Fibroblast of peridontal ligament (primary cell): ENCODE measurements around the gene MPHOSPH8.
A peak's percentile ranks its signal among the peaks of the same experiment; 100 is the strongest.
"Not testable (repeated sequence)": the region's sequence is repeated elsewhere in the genome, so short reads cannot be mapped to it uniquely, and the experiment has no call there.

Experiments
- DNase-seq: peaks from one replicate; pipeline ENCODE4 v3.0.0-alpha.2; 2010; ENCODE audit errors: extremely low read depth

MPHOSPH8 gene

GRCh38 chr13:19680751-19681150 is 47.3 kb downstream of the MPHOSPH8 start:
- peak; percentile 47 for DNase-seq

DNA sequence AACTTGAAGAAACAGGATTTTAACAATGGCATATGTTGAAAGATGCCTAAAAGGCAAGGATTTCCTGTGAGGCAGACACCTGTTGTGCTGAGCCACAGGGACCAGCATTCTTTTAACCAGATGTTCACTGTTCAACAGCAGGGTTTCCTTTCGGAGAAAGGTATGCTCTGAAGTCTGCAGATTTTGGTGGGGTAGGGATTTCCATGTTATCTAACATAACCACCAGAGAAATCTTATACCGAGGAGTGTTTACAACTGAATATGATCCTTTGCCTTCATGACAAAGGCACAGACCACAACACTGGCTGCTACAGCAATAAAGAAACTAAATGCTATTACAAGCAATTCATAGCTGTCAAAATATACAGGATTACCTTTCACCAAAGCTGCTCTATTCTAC is 48.1 kb downstream of the MPHOSPH8 start:
- DNase-seq = peak; percentile 19

DNA sequence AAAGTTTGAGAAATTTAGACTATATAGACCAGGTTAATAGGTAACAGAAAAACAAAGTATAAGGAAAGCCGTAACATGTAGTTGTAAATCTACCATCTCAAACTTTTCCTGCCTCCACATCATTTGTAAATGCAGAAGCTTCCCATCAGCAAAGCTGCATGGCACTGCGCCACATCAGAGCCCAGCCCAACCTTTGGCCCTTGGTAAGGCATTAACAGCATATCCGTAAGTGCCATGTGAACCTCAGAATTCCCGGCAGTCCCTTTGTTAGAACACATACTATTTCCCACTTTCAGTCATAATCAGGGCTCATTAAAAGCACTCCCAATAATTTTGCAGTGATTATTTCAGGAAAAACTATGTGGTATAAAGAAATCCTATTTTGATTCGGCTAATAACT is 51.6 kb downstream of the MPHOSPH8 start:
- DNase-seq = no peak

DNA sequence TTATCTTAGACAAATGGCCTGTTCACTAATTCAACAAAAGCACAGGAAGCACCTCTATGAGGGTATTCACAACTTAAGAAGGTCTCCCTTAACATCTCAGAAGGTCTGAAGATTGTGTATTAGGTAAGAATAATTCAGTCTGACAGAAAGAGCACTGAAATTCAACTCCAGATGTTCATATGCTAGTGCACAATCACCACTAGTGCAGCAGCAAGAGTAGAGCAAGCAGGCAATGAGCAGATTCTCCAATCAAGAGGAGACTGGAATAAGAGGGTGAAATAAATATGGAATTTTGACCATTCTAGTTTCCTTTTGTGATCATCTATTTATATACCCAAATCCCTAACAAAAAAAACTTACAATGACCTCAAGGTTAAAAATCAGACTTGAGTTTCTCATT is 52.0 kb downstream of the MPHOSPH8 start:
- no peak for DNase-seq

GRCh38 chr13:19691447-19691846 is 58.0 kb downstream of the MPHOSPH8 start:
- not testable (repeated sequence) for DNase-seq

GRCh38 chr13:19695428-19695827 is 62.0 kb downstream of the MPHOSPH8 start:
- no peak for DNase-seq

DNA sequence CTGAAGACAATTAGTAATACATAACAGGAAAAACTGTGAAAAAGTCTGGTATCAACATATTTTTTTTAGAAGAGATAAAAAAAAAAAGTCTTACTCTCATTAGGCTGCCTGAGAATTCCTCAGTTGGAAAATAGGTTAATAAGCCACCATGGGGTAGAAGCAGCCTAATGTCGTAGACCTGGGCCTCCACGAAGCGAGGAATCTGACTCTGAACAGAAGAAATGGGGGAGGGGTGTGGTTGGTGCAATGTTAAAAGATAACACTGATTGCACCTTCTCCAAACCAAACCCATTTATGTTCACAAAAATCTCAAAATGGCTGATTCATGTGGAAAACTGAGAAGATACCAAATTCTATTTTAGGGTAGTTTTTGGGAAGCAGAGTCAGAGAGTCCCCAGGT is 62.4 kb downstream of the MPHOSPH8 start:
- DNase-seq = no peak

DNA sequence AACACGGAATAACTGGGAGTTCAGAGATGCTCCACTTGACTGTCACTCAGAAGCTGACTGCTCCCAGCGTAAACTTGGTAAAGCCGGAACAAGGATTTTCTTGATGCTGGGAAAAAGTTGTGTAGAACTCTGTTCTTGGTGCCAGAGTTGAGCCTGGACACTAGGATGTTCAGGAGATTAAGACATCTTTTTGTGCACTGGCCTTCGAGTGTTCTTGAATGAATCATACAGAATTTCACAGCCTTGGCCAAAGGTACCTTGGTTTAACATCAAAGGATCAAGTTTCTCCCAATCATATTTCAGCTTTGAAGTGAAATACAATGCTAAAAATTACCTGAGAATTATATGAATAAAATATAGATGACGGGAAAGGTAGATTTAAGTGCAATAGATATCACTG is 67.5 kb downstream of the MPHOSPH8 start:
- not testable (repeated sequence) for DNase-seq

GRCh38 chr13:19701619-19702018 is 68.2 kb downstream of the MPHOSPH8 start:
- DNase-seq = not testable (repeated sequence)

DNA sequence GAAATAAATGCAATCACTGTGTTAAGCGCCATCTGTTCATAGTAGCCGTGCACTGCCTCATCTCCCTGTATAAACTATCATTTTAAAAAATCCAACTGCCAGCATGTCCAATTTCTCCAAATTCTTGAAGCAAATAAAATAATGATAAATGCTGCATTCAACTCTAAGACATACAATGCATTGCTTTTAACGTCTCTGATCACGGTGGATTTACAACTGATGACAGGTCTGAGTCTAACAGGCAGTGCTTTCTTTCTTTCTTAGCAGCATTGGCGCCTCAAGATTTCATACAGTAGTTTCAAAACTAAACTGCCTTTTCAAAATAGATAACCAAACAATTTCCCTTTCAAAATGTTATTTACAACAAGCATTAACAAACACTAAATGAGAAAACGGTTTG is 70.8 kb downstream of the MPHOSPH8 start:
- not testable (repeated sequence) for DNase-seq

DNA sequence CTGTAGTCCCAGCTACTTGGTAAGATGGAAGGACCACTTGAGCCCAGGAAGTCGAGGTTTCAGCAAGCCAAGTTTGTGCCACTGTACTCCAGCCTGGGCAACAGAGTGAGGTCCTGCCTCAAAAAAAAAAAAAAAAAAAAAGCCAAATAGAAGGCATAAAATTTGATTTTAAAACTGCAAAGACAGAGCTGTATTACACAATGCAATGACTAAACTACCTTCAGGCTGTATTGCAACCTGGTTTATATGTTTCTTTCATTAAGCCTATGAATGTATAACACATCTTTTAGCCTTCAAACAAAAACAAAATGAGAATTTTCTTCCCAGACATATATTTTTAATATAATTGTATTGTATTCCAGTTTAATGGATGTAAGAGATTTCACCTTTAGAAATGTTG is 75.6 kb downstream of the MPHOSPH8 start:
- not testable (repeated sequence) for DNase-seq

DNA sequence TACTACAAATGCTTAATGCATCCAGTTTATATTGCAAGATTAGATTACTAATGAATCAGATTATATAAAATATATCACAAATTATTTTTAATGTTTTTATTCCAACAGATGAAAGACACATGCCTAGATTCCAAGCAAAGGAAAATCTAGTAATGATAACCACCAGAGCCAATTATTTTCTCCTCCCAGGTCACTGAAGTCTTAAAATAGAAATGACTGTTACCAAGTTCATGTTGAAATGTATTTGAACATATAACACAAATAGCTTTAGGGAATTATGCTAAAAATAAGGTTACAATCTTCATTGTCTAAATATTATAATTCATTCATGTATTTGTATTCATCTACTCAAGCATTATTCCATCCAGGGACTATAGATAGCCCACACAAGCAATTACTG is 76.3 kb downstream of the MPHOSPH8 start:
- not testable (repeated sequence) for DNase-seq

DNA sequence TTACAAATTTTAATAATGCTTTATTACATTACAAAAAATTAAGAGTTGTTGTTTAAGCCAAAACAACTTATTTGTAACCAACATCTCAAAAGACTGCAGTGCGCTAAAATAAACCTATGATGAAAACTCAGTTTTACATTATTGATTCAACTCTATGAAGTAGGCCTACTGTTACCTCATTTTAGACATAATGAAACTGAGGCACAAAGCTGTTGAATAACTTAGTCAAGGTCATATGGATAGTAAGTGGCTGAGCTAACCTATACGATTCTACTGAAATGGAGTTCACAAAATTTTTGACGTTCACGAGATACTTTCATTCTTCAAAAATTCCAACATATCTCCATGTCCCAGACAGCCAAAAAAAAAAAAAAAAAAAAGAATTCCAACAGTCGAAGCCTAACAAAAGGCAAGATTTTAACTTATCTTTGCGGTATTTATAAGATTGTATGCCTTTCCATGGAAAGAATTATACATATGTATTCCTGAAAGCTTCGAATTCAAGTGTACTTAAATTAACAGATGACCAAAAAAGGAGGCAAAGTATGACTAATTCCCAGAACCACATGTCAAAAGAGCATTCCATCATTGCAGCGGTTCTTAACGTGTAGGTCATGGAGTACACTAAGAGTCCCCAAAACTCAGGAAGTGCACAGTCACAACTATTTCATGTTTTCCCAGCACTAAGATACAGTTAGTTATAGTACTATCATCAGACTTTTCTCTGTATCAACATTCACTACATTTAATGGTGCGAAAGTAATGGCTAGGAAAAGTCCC is 79.9 kb downstream of the MPHOSPH8 start:
- DNase-seq = peak; percentile 47

- no peak for DNase-seq
These were observed 86.6 kb downstream of the MPHOSPH8 start for GRCh38 chr13:19720039-19720438.
